HG03108 (cell line): Measurements from ENCODE around the gene GATD1.

Experiments
- ATAC-seq: cut with Tn5 transposase; IDR thresholded peaks from one replicate; pipeline ENCODE4 v1.9.1; 2021; ENCODE audit warnings: moderate library complexity; ENCODE audit not compliant: unreplicated experiment

Gene GATD1

GRCh38 chr11:782264-783174, 5.2 kb upstream of the GATD1 start:
- ATAC-seq = no peak

GRCh38 chr11:779955-780532, 2.8 kb upstream of the GATD1 start:
- ATAC-seq = no peak

DNA sequence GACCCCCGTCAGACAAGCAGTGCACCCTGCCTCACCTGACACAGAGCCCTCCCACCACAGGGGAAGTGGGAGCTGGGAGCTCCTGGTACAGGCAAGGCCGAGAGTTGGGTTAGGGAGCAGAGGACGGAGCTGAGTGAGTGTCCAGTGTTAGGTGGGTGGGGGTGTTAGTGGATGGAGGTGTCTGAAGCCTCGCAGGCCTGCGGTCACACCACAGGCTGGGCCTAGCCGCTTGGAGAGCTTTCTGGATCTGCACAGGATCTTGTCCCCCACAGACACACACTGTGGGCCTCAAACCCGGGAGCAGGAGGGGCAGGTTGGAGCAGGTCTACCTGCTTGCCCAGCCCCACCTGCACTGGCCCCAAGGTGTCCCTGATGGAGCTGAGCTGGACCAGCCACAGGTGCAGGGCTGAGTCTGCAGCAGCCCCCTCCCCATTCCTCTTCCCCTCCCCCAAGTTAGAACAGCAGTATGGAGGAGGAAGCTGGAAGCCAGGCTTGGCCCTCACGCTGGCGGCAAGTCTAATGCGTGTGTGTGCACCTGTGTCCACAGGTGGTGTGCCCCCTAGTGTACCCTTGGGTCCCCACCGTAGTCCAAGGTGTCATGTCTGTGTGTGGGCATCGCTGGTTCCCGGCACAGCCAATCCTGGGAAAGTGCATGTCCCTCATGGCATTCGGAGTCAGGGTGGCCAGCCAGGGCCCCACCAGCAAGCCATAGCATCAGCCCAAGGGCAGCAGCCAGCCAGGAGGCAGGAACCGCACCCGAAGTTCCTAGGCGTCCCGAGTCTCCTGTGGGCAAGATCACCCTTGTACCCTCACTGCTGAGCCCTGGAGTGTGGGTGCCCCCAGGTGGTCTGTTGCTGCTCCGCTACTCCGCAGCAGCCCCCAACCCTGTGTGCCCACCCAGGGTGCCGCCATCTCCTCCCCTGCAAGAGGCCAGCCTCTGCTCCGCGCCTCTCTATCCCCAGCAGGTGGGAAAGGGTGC, 2.0 kb upstream of the GATD1 start:
- ATAC-seq = no peak

DNA sequence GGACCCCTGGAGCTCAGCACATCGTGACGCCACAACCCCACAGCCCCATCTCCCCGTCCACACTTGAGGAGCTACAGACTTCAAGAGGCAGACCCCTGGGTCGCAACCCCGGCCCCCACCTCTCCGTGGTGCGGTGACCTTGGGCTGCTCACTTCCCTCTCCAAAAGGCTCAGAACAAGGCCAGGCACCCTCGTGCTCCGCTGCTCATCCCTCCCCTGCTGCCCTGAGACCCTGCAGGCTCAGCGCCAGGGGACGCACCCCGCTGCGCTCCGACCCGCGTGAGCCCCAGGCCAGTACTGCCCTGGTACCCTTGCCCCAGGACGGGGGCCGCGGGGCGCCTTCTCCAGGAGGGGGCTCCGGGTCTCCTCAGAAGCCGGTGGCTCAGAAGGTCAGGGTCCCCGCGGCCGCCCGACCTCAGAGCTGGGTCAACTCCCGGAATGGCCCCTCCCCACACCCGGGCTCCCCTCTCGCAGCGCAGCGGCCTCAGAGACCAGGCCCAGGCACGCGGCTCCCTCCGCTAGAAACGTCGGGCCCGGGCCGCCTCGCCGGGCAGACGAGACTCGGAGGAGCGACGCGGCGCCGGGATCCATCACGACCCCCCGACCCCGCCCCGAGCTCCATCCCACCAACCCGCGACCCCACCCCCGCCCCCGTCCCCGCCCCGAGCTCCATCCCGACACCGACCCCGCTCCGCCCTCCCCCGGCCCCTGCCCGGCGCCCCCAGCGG, 563 bp downstream of the GATD1 start:
- ATAC-seq = peak; percentile 21

- ATAC-seq = no peak
Observed at GRCh38 chr11:776263-776560, 1.1 kb downstream of the GATD1 start.

DNA sequence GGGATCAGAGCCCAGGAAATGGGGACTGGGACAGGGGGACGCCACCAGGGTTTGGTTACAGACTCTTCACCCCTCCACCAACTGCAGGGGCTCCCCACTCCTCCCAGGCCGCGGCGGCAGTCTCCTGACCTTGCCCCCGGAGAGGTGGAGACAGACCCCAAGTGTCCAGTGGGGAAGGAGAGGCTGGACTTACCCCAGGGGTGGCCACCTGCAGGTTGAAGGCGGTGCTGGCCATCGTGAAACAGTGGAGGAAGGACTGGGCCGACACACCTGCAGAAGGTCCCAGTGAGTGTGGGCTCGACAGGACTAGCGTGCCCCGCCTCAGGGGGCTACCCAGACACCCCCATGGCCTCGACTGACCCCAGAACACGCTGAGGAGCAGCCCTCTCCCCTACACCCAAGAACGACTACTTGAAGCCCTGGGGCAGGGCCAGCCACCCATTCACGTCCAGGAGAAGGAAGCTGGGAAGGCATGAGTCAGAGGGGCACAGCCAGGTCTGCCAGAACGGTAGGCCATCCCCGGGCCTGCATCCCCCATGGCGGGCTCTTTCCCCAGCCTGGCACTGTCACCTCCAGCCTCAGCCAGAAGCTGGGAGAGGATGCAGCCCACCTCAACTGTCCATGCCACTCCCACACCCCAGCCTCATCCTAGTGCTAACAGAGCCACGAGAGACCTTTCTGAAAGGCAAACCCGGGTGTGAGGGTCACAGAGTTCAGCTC, 2.3 kb downstream of the GATD1 start:
- no peak for ATAC-seq

DNA sequence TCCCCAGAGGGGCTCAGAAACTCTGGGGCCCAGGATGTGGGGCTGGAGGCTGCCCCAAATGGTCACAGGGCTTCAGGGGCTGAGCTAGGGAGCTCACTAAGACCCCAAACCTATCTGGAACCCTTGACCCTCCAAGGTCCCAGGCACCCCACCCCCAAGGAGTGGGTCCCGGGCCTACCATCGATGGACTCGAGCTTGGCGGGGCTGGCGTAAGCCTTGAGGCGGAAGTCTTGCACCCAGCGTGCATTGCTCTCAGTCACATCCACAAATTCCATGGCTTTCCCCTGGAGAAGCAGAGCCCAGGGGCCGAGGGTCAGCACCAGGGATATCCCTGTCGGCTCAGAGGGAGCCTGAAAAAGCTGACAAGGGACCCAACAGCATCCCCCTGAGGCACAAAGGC, 3.5 kb downstream of the GATD1 start:
- no peak for ATAC-seq

GRCh38 chr11:773425-773824, 3.9 kb downstream of the GATD1 start:
- no peak for ATAC-seq

DNA sequence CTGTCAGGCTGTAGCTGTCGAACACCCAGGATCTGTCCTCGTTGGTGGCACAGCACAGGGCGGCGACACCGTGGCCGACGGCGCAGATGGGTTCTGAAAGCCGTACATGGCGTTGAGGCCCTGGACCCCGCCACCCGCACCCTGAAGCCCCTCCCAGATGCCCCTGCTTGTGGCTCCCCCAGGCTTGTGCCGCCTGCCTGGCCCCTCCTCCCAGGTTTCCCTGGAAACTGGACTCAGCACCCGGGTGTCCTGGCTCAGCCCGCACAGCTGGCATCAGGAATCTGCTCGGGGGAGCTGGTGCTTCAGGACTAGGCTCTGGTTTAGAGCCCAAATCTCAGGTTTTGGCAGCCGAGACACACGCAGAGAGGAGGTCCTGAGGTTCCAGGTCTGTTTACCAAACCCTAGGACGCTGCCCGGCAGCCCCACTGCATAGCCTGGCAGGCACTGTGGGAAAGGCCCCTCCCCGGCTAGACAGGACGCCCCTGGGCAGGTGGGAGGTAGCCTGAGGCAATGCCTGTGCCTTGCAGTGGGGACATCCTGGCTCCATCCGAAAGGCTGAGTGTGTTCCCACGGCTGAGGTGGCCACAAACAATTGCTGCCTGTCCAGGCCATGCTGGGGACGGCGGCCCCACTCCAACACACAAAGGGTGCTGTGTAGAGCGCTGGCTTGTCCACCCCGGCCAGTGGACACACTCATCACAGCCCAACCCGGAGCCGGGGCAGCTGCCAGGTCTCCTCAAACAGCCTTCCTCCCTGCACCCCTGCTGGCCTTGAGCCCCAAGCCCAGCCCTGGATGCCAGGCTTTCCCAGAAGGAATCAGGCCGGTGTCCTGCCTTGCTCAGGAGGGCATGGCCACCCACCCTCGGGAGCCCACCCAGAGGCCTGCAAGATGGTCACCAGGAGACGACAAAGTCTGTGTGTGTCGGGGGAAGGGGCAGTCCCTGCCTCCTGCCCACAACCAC, 4.6 kb downstream of the GATD1 start:
- no peak for ATAC-seq

- ATAC-seq = no peak
Observed at GRCh38 chr11:771617-772204, 5.6 kb downstream of the GATD1 start.

DNA sequence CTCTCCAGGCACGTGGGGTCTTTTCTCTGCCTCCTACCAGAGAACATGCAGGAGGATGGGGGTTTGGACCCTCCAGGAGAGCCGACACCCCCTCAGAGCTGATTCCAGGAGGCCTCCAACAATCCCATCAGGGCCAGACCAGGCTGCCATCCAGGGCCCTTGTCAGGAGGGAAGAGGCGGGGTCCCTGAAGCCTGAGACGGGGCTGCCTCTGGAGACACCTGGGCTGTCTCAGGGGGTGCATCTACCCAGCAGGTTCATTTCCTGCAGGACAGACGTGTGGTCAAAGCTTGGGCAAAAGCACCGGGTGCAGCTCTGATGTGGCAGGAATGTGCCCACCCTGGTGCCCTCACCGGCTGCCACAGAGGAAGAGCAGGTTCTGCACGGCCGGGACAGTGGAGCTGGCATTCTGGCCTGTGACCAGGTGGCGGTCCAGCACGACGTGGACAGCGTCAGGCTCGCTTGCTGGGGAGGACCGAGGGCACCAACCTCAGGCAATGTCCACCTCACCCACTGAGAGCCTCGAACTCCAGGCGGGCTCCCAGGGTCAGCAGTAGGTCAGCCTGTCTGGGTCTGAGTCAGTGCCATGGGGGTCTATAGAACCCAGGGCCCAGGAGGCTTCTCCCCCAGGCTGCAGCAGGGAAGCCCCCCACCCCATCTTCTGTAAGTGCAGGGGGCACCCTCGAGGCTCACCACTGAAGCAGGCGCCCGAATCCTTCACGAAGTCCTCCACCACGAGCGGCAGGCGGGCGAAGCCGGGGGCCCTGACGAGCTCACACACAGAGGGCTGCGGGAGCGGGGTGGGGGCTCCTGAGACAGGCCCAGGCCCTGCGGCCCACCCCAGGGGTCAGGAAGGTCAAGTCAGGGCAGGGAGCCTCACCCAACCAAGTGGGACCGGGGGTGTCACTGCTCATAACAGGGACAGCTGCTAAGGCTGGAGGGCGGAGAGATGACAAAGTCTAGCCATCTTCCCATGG, 6.4 kb downstream of the GATD1 start:
- no peak for ATAC-seq

DNA sequence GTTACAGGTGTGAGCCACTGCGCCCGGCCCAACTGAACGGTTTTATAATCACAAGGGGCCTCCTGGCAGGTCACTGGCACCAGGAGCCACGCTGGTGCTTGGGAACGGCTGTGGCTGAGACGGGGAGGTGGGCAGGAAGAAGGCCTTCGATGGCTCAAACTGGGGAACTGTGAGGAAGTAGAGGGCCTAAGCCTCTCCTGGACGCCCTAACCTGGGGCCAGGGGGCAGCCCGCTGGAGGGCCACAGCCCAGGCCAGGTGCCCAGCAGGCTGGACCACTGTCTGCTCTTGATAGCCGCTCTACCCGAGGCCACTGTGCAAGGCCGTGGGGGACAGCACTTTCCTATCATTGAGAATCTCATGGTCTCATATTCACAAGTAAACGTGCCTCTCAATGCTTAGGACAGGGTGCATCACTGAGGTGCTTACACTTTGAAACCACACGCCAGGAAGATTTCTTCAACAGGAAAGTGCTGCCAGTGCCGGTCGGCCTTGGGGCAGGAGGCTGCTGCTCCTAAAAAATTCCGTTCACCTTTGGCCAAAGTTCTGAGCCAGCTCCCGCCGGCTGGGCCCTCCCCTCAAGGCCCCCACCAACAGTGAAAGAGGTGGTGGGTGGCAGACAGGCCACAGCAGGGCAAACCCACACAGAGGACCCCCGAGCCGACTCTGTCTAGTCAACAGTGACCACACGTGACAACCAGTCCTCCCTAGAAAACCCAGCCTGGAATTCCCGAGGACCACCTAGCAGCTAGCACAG, 7.2 kb downstream of the GATD1 start:
- ATAC-seq = no peak

GRCh38 chr11:767238-767637, 10.0 kb downstream of the GATD1 start:
- no peak for ATAC-seq

- ATAC-seq = no peak
Observed at GRCh38 chr11:766936-767210, 10.4 kb downstream of the GATD1 start.

GRCh38 chr11:766106-766935, 11.0 kb downstream of the GATD1 start:
- no peak for ATAC-seq

DNA sequence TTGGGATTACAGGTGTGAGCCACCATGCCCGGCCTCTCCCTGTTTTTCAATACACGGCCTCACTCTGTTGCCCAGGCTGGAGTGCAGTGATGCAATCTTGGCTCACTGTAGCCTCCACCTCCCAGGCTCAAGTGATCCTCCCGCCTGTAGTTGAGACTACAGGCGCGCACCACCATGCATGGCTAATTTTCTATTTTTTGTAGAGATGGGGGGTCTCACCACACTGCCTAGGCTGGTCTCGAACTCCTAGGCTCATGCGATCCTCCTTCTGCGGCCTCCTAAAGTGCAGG, 11.5 kb downstream of the GATD1 start:
- ATAC-seq = no peak
